ENCODE data around the gene TRAPPC3L. TPM values are rescaled to one million over a fixed set of nuclear protein-coding genes. Genes with fewer than 3 reads are reported as not detected.

The TRAPPC3L gene
- total RNA-seq, 1 experiment from 2014 or later: not detected

- Histone ChIP-seq H3K36me3 (ENCODE audit: control insufficient read depth, insufficient read depth, low read length) (no peaks in the 10 kb centered on the region; the same call in none of the 2 replicates), H3K9me3 (ENCODE audit: control insufficient read depth, insufficient read depth, low read depth, low read length) (no peaks in the 10 kb centered on the region), H3K4me1 (ENCODE audit: control insufficient read depth, insufficient read depth, low read length) (peaks cover 22% of the 10 kb centered on the region), H3K27me3 (ENCODE audit: control insufficient read depth, insufficient read depth, low read length) (peaks cover 4% of the 10 kb centered on the region; the same call in 1 of the 2 replicates), H3K4me3 (ENCODE audit: low read depth in 2 of 2, low read length in 2 of 2) (no peak overlapping the region), H3K27ac (ENCODE audit: low read length) (no peak overlapping the region)
- intact Hi-C loops (cut with micrococcal nuclease; ENCODE audit: unreplicated experiment) (no loop called here), in situ Hi-C loops (cut with HindIII; ENCODE audit: low pct_unique_long_range_greater_than_20kb, low sequenced_read_pairs) (no loop called here)
- TF ChIP-seq REST (IDR thresholded peaks at IDR 0.05; ENCODE audit: insufficient read depth in 1 of 2, low read depth in 2 of 2, low read length in 1 of 2) (no peak), TCF7L2 (IDR thresholded peaks at IDR 0.05; ENCODE audit: low read depth, low read length) (no peak)
- ChIA-PET CTCF (interaction anchor here (0.6 kb wide), 1 partner anchor 176 kb away, joined by 3 read pairs; no protein-coding TSS in a partner anchor), POLR2A (no interaction called here)
- no peak for ATAC-seq
- no TSS peak for BruUV-seq (replicated peaks)
- DNase-seq (ENCODE audit: low read depth, low spot score): no peak
Measured at GRCh38 chr6:116568821-116569755, 23.6 kb upstream of the TRAPPC3L start.

- H3K27me3 ChIP-seq (ENCODE audit: control insufficient read depth, insufficient read depth, low read length): peaks cover 8% of the 10 kb centered on the region
- in situ Hi-C loops (cut with HindIII; ENCODE audit: low pct_unique_long_range_greater_than_20kb, low sequenced_read_pairs) (no loop called here), intact Hi-C loops (cut with micrococcal nuclease; ENCODE audit: unreplicated experiment) (no loop called here)
- ATAC-seq (no peak), DNase-seq (ENCODE audit: low read depth, low spot score) (no peak)
- no peak overlapping the region for H3K27ac ChIP-seq (ENCODE audit: low read length)
- H3K4me1 ChIP-seq (ENCODE audit: control insufficient read depth, insufficient read depth, low read length): peaks cover 17% of the 10 kb centered on the region
- H3K36me3 ChIP-seq (ENCODE audit: control insufficient read depth, insufficient read depth, low read length): no peaks in the 10 kb centered on the region; the same call in none of the 2 replicates
- TF ChIP-seq CTCF (IDR thresholded peaks at IDR 0.05): no peak
- TF ChIP-seq POLR2AphosphoS5 (IDR thresholded peaks at IDR 0.05; ENCODE audit: low read depth, low read length): no peak
- no peak for TF ChIP-seq SIN3A (IDR thresholded peaks at IDR 0.05; ENCODE audit: borderline replicate concordance, insufficient read depth, low read depth, low read length)
- TF ChIP-seq REST (IDR thresholded peaks at IDR 0.05; ENCODE audit: insufficient read depth in 1 of 2, low read depth in 2 of 2, low read length in 1 of 2): no peak
- no peak for TF ChIP-seq TCF7L2 (IDR thresholded peaks at IDR 0.05; ENCODE audit: low read depth, low read length)
- POLR2A ChIA-PET: no interaction called here
- H3K9me3 ChIP-seq (ENCODE audit: control insufficient read depth, insufficient read depth, low read depth, low read length): no peaks in the 10 kb centered on the region
- CTCF ChIA-PET: interaction anchor here (0.6 kb wide), 1 partner anchor 175 kb away, joined by 3 read pairs; no protein-coding TSS in a partner anchor
- H3K4me3 ChIP-seq (ENCODE audit: low read depth in 2 of 2, low read length in 2 of 2): no peak overlapping the region
- no TSS peak for BruUV-seq (replicated peaks)
Measured at GRCh38 chr6:116568111-116568510, 22.6 kb upstream of the TRAPPC3L start.
